Activated CD4-positive, alpha-beta T cell treated with anti-CD3 and anti-CD28 coated beads for 36 hours (primary cell): ENCODE data around the gene STX10. TPM values are rescaled to one million over a fixed set of nuclear protein-coding genes. Genes with fewer than 3 reads are reported as not detected.
A peak's percentile ranks its signal among the peaks of the same experiment; 100 is the strongest.
"Not testable (repeated sequence)": the region's sequence is repeated elsewhere in the genome, so short reads cannot be mapped to it uniquely, and the experiment has no call there.

Source experiments
- ATAC-seq: fragments of 200-7000 bp; cut with Tn5 transposase; one replicate; pipeline ENCODE4 v1.10.0; 2021; ENCODE audit warnings: mild to moderate bottlenecking, moderate library complexity
- CTCF ChIA-PET: fragments of 350-600 bp; sonication (Branson Sonifier 250); formaldehyde crosslinking; loops from one replicate; lab custom pipeline; 2021; ENCODE audit warnings: antibody characterized with exemption; lab: Charles Lee
- POLR2A ChIA-PET: fragments of 350-600 bp; sonication (Branson Sonifier 250); formaldehyde crosslinking; loops from one replicate; lab custom pipeline; 2021; ENCODE audit warnings: antibody characterized with exemption, inconsistent platforms; lab: Charles Lee
- DNase-seq: peaks from one replicate; pipeline ENCODE4 v3.0.0-alpha.2; 2020
- H3K27ac Mint-ChIP-seq: one replicate; pipeline ENCODE4 v1.8.0; 2021; ENCODE audit warnings: mixed read lengths
- H3K27me3 Mint-ChIP-seq: one replicate; pipeline ENCODE4 v1.8.0; 2021; ENCODE audit warnings: mixed read lengths
- H3K36me3 Mint-ChIP-seq: one replicate; pipeline ENCODE4 v1.8.0; 2021; ENCODE audit warnings: low read depth, mixed read lengths
- H3K4me1 Mint-ChIP-seq: one replicate; pipeline ENCODE4 v1.8.0; 2021; ENCODE audit warnings: mixed read lengths
- H3K4me3 Mint-ChIP-seq: one replicate; pipeline ENCODE4 v1.8.0; 2021; ENCODE audit warnings: mild to moderate bottlenecking, moderate library complexity, mixed read lengths
- H3K9me3 Mint-ChIP-seq: one replicate; pipeline ENCODE4 v1.8.0; 2021; ENCODE audit warnings: low read depth, mixed read lengths
- intact Hi-C, 2 experiments: fragments of 100-400 bp; cut with DNase I in 1 of 2; cut with micrococcal nuclease in 1 of 2; formaldehyde crosslinking; loops; one replicate each; pipeline versions ENCODE4 v1.14.2 to v1.15.1; 2022 to 2024; cut with DNase I, micrococcal nuclease
- total RNA-seq, 2 experiments: library from RNA; stranded (reverse); gene quantifications; one replicate each; pipeline ENCODE4 v1.2.3, GENCODE V29; 2021

The STX10 gene
- 10 to 100 TPM; 64.8 to 71.4 TPM for total RNA-seq

- intact Hi-C loops, result loop anchor here (1.0 to 10.0 kb wide), 15 partner anchors 17 to 1374 kb away; partner anchors contain the start of genes CALR (in 1 of the 2), JUNB (in 1 of the 2) and TECR (in 1 of the 2)
- Mint-ChIP-seq H3K4me1 (peaks cover 18% of the 10 kb centered on the region), H3K4me3 (peak within 1 kb of the TSS; percentile 87), H3K9me3 (no peaks in the 10 kb centered on the region), H3K27ac (peak within 1 kb of the TSS; percentile 97), H3K36me3 (peaks cover 37% of the 10 kb centered on the region), H3K27me3 (no peaks in the 10 kb centered on the region)
- DNase-seq, result peak; percentile 96
- peak; percentile 52 for ATAC-seq
- ChIA-PET POLR2A (interaction anchor here (0.6 to 1.0 kb wide), 2 partner anchors 13 to 33 kb away, joined by 3 read pairs; partner anchors contain the start of gene NACC1), CTCF (interaction anchor here (0.6 to 1.5 kb wide), 5 partner anchors 18 to 112 kb away, joined by 3 to 4 read pairs (median 4); partner anchors contain the start of gene NACC1)
These were observed at the start of gene STX10, which contains the start of gene IER2 for GRCh38 chr19:13150187-13150930. Gene STX10, minus strand, starts transcription at chr19:13150375. Its CDS starts 202 bp downstream, at chr19:13150173. Gene IER2, plus strand, starts transcription at chr19:13150411. Its CDS starts 2,776 bp downstream, at chr19:13153187.

- ChIA-PET CTCF (interaction anchor here (1.6 kb wide), 1 partner anchor 44 kb away, joined by 5 read pairs; no protein-coding TSS in a partner anchor), POLR2A (no interaction called here)
- H3K36me3 Mint-ChIP-seq, result no peaks in the 10 kb centered on the region
- DNase-seq, result no peak
- ATAC-seq, result no peak
- intact Hi-C loops, result no loop called here
- peaks cover 20% of the 10 kb centered on the region for H3K4me1 Mint-ChIP-seq
- H3K9me3 Mint-ChIP-seq, result no peaks in the 10 kb centered on the region
- no peak overlapping the region for H3K27ac Mint-ChIP-seq
- H3K27me3 Mint-ChIP-seq, result no peaks in the 10 kb centered on the region
- H3K4me3 Mint-ChIP-seq, result no peak overlapping the region
These were observed 48.5 kb upstream of the STX10 start for GRCh38 chr19:13198634-13199033.

GRCh38 chr19:13195678-13196077, 45.5 kb upstream of the STX10 start:
- no peaks in the 10 kb centered on the region for H3K27me3 Mint-ChIP-seq
- no peak overlapping the region for H3K4me3 Mint-ChIP-seq
- ChIA-PET POLR2A (no interaction called here), CTCF (interaction anchor here (0.5 to 3.3 kb wide), 26 partner anchors 10 to 569 kb away, joined by 3 to 22 read pairs (median 5); partner anchors contain the start of gene MRI1)
- no peaks in the 10 kb centered on the region for H3K9me3 Mint-ChIP-seq
- H3K4me1 Mint-ChIP-seq, result peaks cover 34% of the 10 kb centered on the region
- H3K27ac Mint-ChIP-seq, result no peak overlapping the region
- DNase-seq (peak; percentile 74), ATAC-seq (no peak)
- intact Hi-C loops, result loop anchor here in 1 of 2 experiments (1.0 to 2.0 kb wide), 2 partner anchors 41 to 236 kb away; no protein-coding TSS in a partner anchor
- no peaks in the 10 kb centered on the region for H3K36me3 Mint-ChIP-seq

DNA sequence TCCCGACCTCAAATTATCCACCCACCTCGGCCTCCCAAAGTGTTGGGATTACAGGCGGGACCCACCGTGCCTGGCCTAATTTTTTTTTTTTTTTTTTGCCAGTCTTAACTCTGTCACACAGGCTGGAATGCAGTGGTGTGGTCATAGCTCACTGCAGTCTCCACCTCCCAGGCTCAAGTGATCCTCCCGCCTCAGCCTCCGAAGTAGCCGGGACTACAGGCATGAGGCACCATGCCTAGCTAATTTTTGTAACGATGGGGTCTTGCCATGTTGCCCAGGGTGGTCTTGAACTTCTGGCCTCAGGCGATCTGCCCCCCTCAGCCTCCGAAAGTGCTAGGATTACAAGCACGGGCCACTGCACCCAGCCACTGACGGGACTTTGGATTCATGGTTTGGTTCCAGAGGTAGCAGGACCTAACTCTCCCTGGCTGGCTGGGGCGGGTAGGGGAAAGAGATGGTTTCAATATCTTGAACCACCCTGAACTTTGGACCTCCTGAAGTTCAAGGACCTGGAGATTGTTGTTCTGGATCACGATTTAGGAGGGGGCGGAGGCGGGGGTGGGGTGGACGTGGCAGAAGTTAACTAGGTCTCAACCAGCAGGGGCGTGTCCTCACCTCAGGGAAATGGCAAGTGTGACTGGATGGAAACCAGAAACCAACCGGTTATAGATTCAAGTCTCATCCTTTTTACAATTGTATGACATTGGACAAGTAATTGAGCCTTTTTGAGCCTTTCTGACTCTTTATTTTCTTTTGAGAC, 40.8 kb upstream of the STX10 start:
- intact Hi-C loops, result loop anchor here in 1 of 2 experiments (5.0 kb wide), 1 partner anchor 34 kb away; no protein-coding TSS in a partner anchor
- CTCF ChIA-PET, result interaction anchor here (0.6 to 1.3 kb wide), 5 partner anchors 9 to 239 kb away, joined by 3 read pairs; no protein-coding TSS in a partner anchor
- POLR2A ChIA-PET, result no interaction called here
- DNase-seq, result peak; percentile 70
- peak; percentile 71 for ATAC-seq
- no peaks in the 10 kb centered on the region for H3K27me3 Mint-ChIP-seq
- no peaks in the 10 kb centered on the region for H3K36me3 Mint-ChIP-seq
- H3K4me3 Mint-ChIP-seq, result no peak overlapping the region
- H3K4me1 Mint-ChIP-seq, result peaks cover 49% of the 10 kb centered on the region
- H3K27ac Mint-ChIP-seq, result peak overlapping the region; percentile 63
- no peaks in the 10 kb centered on the region for H3K9me3 Mint-ChIP-seq

DNA sequence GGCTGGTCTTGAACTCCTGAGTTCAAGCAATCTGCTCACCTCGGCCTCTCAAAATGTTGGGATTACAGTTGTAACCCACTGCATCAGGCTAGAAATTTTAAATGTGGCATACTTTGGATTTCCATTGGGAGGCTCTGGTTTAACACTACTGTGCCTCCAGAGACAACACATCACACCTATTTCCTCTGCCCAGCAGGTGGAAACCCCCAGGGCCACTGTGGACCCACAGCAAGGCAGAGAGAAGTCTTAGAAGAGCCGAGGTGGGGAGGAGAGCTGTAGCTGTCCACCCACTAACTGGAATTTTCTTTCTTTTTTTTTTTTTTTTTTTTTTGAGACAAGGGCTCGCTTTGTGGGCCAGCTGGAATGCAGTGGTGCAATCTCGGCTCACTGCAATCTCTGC, 39.4 kb upstream of the STX10 start:
- H3K36me3 Mint-ChIP-seq, result no peaks in the 10 kb centered on the region
- ChIA-PET CTCF (interaction anchor here (1.3 kb wide), 1 partner anchor 12 kb away, joined by 3 read pairs; no protein-coding TSS in a partner anchor), POLR2A (no interaction called here)
- no peaks in the 10 kb centered on the region for H3K9me3 Mint-ChIP-seq
- intact Hi-C loops, result no loop called here
- no peaks in the 10 kb centered on the region for H3K27me3 Mint-ChIP-seq
- H3K27ac Mint-ChIP-seq, result no peak overlapping the region
- DNase-seq, result no peak
- H3K4me3 Mint-ChIP-seq, result no peak overlapping the region
- no peak for ATAC-seq
- peaks cover 39% of the 10 kb centered on the region for H3K4me1 Mint-ChIP-seq

- ChIA-PET CTCF (interaction anchor here (0.6 kb wide), 1 partner anchor 231 kb away, joined by 3 read pairs; no protein-coding TSS in a partner anchor), POLR2A (interaction anchor here (0.7 to 0.9 kb wide), 2 partner anchors 16 to 179 kb away, joined by 3 to 5 read pairs; no protein-coding TSS in a partner anchor)
- no peak overlapping the region for H3K4me3 Mint-ChIP-seq
- peaks cover 29% of the 10 kb centered on the region for H3K4me1 Mint-ChIP-seq
- no peaks in the 10 kb centered on the region for H3K27me3 Mint-ChIP-seq
- intact Hi-C loops, result no loop called here
- no peaks in the 10 kb centered on the region for H3K9me3 Mint-ChIP-seq
- no peak for DNase-seq
- peak overlapping the region; percentile 70 for H3K27ac Mint-ChIP-seq
- H3K36me3 Mint-ChIP-seq, result no peaks in the 10 kb centered on the region
- ATAC-seq, result no peak
These were observed 37.2 kb upstream of the STX10 start for GRCh38 chr19:13187419-13187818.

- H3K27ac Mint-ChIP-seq, DNase-seq, intact Hi-C loops, ATAC-seq, H3K9me3 Mint-ChIP-seq, H3K36me3 Mint-ChIP-seq, H3K27me3 Mint-ChIP-seq, POLR2A ChIA-PET, H3K4me3 Mint-ChIP-seq: not testable (repeated sequence)
- H3K4me1 Mint-ChIP-seq, result peaks cover 33% of the 10 kb centered on the region
- CTCF ChIA-PET, result interaction anchor here (1.6 kb wide), 2 partner anchors 8 to 17 kb away, joined by 6 to 10 read pairs; no protein-coding TSS in a partner anchor
These were observed 36.5 kb upstream of the STX10 start for GRCh38 chr19:13186688-13187087.

DNA sequence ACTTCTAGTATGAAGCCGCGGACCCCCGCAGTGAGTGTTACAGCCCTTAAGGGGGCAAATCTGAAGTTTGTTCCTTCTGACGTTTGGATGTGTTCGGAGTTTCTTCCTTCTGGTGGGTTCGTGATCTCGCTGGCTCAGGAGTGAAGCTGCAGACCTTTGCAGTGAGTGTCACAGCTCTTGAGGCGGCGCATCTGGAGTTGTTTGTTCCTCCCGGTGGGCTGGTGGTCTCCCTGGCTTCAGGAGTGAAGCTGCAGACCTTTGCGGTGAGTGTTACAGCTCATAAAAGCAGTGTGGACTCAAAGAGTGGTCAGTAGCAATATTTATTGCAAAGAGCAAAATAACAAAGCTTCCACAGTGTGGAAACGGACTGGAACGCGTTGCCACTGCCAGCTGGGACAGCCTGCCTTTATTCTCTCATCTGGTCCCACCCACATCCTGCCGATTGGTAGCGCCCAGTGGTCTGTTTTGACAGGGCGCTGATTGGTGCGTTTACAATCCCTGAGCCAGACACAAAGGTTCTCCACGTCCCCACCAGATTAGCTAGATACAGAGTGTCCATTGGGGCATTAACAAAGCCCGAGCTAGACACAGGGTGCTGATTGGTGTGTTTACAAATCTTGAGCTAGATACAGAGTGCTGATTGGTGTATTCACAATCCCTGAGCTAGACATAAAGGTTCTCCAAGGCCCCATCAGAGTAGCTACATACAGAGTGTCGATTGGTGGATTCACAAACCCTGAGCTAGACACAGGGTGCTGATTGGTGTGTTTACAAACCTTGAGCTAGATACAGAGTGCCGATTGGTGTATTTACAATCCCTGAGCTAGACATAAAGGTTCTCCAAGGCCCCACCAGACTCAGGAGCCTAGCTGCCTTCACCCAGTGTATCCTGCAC, 35.8 kb upstream of the STX10 start:
- CTCF ChIA-PET, result interaction anchor here (1.6 kb wide), 2 partner anchors 9 to 16 kb away, joined by 6 to 10 read pairs; no protein-coding TSS in a partner anchor

DNA sequence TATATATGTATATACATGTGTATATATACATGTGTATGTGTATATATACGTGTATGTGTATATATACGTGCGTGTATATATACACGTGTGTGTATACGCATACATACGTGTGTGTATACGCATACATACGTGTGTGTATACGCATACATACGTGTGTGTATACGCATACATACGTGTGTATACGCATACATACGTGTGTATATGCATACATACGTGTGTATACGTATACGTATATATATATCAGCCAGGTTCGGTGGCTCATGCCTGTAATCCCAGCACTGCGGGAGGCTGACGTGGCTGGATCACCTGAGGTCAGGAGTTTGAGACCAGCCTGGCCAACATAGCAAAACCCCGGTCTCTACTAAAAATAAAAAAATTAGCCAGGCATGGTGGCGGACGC, 34.8 kb upstream of the STX10 start:
- POLR2A ChIA-PET, H3K9me3 Mint-ChIP-seq, intact Hi-C loops, H3K27me3 Mint-ChIP-seq, CTCF ChIA-PET, H3K27ac Mint-ChIP-seq, DNase-seq, H3K4me3 Mint-ChIP-seq, ATAC-seq, H3K36me3 Mint-ChIP-seq: not testable (repeated sequence)
- H3K4me1 Mint-ChIP-seq, result peaks cover 38% of the 10 kb centered on the region

More for the DNA sequence above, 35.8 kb upstream of the STX10 start:
- H3K9me3 Mint-ChIP-seq, ATAC-seq, H3K4me3 Mint-ChIP-seq, H3K27ac Mint-ChIP-seq, intact Hi-C loops, DNase-seq, POLR2A ChIA-PET, H3K27me3 Mint-ChIP-seq, H3K36me3 Mint-ChIP-seq: not testable (repeated sequence)
- peaks cover 29% of the 10 kb centered on the region for H3K4me1 Mint-ChIP-seq

DNA sequence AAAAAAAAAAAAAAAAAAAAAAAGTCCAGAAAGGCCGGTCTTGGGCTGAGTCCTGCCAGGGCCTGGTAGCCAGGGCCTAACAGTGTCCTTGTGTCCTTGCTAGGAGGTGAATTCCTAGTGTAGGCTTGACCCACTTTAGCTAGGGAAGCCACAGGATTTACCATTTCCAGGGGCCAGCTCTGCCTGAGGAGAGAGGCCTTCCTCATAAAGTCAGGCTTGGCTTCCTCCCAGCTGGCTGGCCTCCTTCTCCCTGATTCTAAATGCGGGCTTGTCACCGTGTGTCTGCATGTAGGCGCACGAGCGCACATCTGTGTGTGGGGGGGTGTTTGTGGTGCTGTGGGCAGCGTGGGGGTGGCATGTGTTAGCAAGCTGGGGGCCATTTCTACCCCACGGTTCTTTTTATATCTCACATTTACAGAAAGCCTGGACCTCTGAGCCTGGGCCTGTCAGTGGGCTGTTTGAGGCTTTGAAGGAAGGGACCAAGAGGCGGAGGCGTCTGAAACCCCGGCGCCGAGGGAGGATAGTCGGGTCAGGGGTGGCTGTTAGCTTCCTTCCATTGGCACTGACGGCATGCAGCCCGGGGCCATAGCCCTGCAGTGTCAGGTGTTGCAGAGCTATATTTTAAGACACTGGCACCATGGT, 31.7 kb upstream of the STX10 start:
- H3K27me3 Mint-ChIP-seq, result no peaks in the 10 kb centered on the region
- DNase-seq (peak; percentile 65), ATAC-seq (peak; percentile 66)
- H3K9me3 Mint-ChIP-seq, result no peaks in the 10 kb centered on the region
- peaks cover 27% of the 10 kb centered on the region for H3K4me1 Mint-ChIP-seq
- POLR2A ChIA-PET, result interaction anchor here (0.6 to 1.2 kb wide), 3 partner anchors 17 to 53 kb away, joined by 3 read pairs; no protein-coding TSS in a partner anchor
- intact Hi-C loops, result no loop called here
- CTCF ChIA-PET, result interaction anchor here (0.6 to 3.1 kb wide), 17 partner anchors 8 to 1471 kb away, joined by 3 to 12 read pairs (median 3); no protein-coding TSS in a partner anchor
- no peak overlapping the region for H3K4me3 Mint-ChIP-seq
- peak overlapping the region; percentile 63 for H3K27ac Mint-ChIP-seq
- no peaks in the 10 kb centered on the region for H3K36me3 Mint-ChIP-seq
